B cell (primary cell): Measurements from ENCODE around the gene OR7D2. TPM values are rescaled to one million over a fixed set of nuclear protein-coding genes. Genes with fewer than 3 reads are reported as not detected.

Experiments
- ATAC-seq: fragments of 200-7000 bp; cut with Tn5 transposase; one replicate; pipeline ENCODE4 v1.10.0; 2021; ENCODE audit warnings: low read depth, mild to moderate bottlenecking, moderate number of reproducible peaks, moderate library complexity
- CTCF ChIA-PET: fragments of 350-600 bp; sonication (Branson Sonifier 250); formaldehyde crosslinking; loops from one replicate; lab custom pipeline; 2021; ENCODE audit warnings: antibody characterized with exemption, inconsistent platforms; lab: Charles Lee
- POLR2A ChIA-PET: fragments of 350-600 bp; sonication (Branson Sonifier 250); formaldehyde crosslinking; loops from one replicate; lab custom pipeline; 2021; ENCODE audit warnings: antibody characterized with exemption; lab: Charles Lee
- DNase-seq: peaks from one replicate; pipeline ENCODE4 v3.0.0; 2013
- H2AFZ ChIP-seq: 2 replicates; pipeline ENCODE4 v1.6.1; 2012; ENCODE audit warnings: mild to moderate bottlenecking, low read depth, low read length; ENCODE audit not compliant: insufficient read depth, poor library complexity, severe bottlenecking
- H3K27ac ChIP-seq, 2 donors: 1 replicate in 1 of 2; 2 replicates in 1 of 2; pipeline ENCODE4 v1.5.1; 2012 to 2013; ENCODE audit warnings: low read length in 2 of 2, mild to moderate bottlenecking in 2 of 2, moderate library complexity in 1 of 2
- H3K27me3 ChIP-seq, 4 experiments: fragments of 200-600 bp in 1 of 4; sonication (generic) in 1 of 4; replicated peaks in 1 of 4; 1 replicate in 2 of 4; 2 replicates in 2 of 4; pipeline versions ENCODE4 v1.6.1 to v1.7.0; 2013 to 2016; ENCODE audit warnings: low read length in 3 of 4, mild to moderate bottlenecking in 2 of 4, mixed read lengths in 1 of 4, moderate library complexity in 1 of 4; ENCODE audit not compliant: insufficient read depth in 4 of 4, control insufficient read depth in 3 of 4; ENCODE audit errors: control extremely low read depth in 1 of 4
- H3K36me3 ChIP-seq, 2 experiments: replicated peaks in 1 of 2; 1 replicate in 1 of 2; 2 replicates in 1 of 2; pipeline versions ENCODE4 v1.6.1 to v1.7.1; 2013; ENCODE audit warnings: low read length in 1 of 2; ENCODE audit not compliant: insufficient read depth in 2 of 2, control insufficient read depth in 1 of 2; ENCODE audit errors: control extremely low read depth in 1 of 2, extremely low read depth in 1 of 2
- H3K4me1 ChIP-seq, 2 donors: fragments of 200-600 bp in 1 of 2; sonication (generic) in 1 of 2; 1 replicate in 1 of 2; 2 replicates in 1 of 2; pipeline versions ENCODE4 v1.5.1 to v1.6.1; 2013 to 2017; ENCODE audit warnings: low read length in 2 of 2; ENCODE audit not compliant: control insufficient read depth in 2 of 2, insufficient read depth in 2 of 2
- H3K4me2 ChIP-seq: replicated peaks from 2 replicates; pipeline ENCODE3; 2012; ENCODE audit warnings: mild to moderate bottlenecking, low read depth, low read length; ENCODE audit not compliant: poor library complexity, severe bottlenecking
- H3K4me3 ChIP-seq, 5 experiments: fragments of 200-600 bp in 1 of 5; sonication (generic) in 1 of 5; 1 replicate in 3 of 5; 2 replicates in 2 of 5; pipeline versions ENCODE4 v1.5.1 to v1.7.0; 2011 to 2016; ENCODE audit warnings: low read length in 4 of 5, mild to moderate bottlenecking in 4 of 5, low read depth in 2 of 5, control low read depth in 1 of 5, moderate library complexity in 1 of 5; ENCODE audit not compliant: insufficient read depth in 1 of 5; ENCODE audit errors: control extremely low read depth in 1 of 5, extremely low read depth in 1 of 5
- H3K79me2 ChIP-seq: fragments of 200-600 bp; sonication (generic); one replicate; pipeline ENCODE4 v1.6.0; 2016; ENCODE audit warnings: low read length; ENCODE audit not compliant: control insufficient read depth, insufficient read depth
- H3K9ac ChIP-seq: fragments of 200-600 bp; sonication (generic); 2 replicates; pipeline ENCODE4 v1.6.1; 2017; ENCODE audit warnings: mild to moderate bottlenecking, low read length, moderate library complexity
- H3K9me3 ChIP-seq, 3 donors: one replicate each; pipeline versions ENCODE4 v1.6.1 to v1.7.1; 2013; ENCODE audit warnings: low read length in 2 of 3; ENCODE audit not compliant: control insufficient read depth in 2 of 3, insufficient read depth in 1 of 3; ENCODE audit errors: control extremely low read depth in 1 of 3
- H4K20me1 ChIP-seq: 2 replicates; pipeline ENCODE4 v1.6.0; 2012; ENCODE audit warnings: mild to moderate bottlenecking, low read length; ENCODE audit not compliant: insufficient read depth, control insufficient read depth, poor library complexity, severe bottlenecking
- H3K27ac Mint-ChIP-seq: one replicate; pipeline ENCODE4 v1.8.0; 2021; ENCODE audit warnings: mixed read lengths
- H3K27me3 Mint-ChIP-seq: one replicate; pipeline ENCODE4 v1.8.0; 2021; ENCODE audit warnings: mixed read lengths
- H3K4me1 Mint-ChIP-seq: one replicate; pipeline ENCODE4 v1.8.0; 2021; ENCODE audit warnings: mixed read lengths
- H3K4me3 Mint-ChIP-seq: one replicate; pipeline ENCODE4 v1.8.0; 2021; ENCODE audit warnings: mixed read lengths
- H3K9me3 Mint-ChIP-seq: one replicate; pipeline ENCODE4 v1.8.0; 2022; ENCODE audit warnings: mixed read lengths; ENCODE audit not compliant: insufficient read depth
- EZH2 ChIP-seq: IDR thresholded peaks from 2 replicates; pipeline ENCODE4 v1.6.1; 2012; ENCODE audit warnings: borderline replicate concordance, low read depth, mild to moderate bottlenecking, moderate library complexity, low read length; ENCODE audit not compliant: insufficient read depth, poor library complexity, severe bottlenecking
- WGBS: methylation state at CpG from one replicate; pipeline ENCODE4 v1.1.5; 2013; ENCODE audit warnings: missing lambda C conversion rate; ENCODE audit not compliant: insufficient coverage; 5-methylcytosine and 5-hydroxymethylcytosine counted together
- intact Hi-C: fragments of 100-400 bp; cut with micrococcal nuclease; formaldehyde crosslinking; loops from one replicate; pipeline ENCODE4 v1.10.0; 2022
- polyA minus RNA-seq: library from RNA; depleted of rRNA, polyadenylated mRNA; stranded (reverse); fragments of >200 nt; gene quantifications from 2 replicates; pipeline ENCODE4 v1.2.3, GENCODE V29; 2012
- polyA plus RNA-seq: library from polyadenylated mRNA; depleted of rRNA; stranded (reverse); fragments of >200 nt; gene quantifications from 2 replicates; pipeline ENCODE4 v1.2.3, GENCODE V29; 2012
- total RNA-seq, 2 donors: library from RNA; stranded (reverse); fragments of 120-200 nt in 1 of 2; gene quantifications; 1 replicate in 1 of 2; 2 replicates in 1 of 2; pipeline versions ENCODE4 v1.2.3 to v1.2.4, GENCODE V29; 2013 to 2022
- TF ChIP-seq, protein P1 (sequence below): fragments of 200-600 bp; IDR thresholded peaks from one replicate; pipeline ENCODE4 v1.8.0; 2022; ENCODE audit warnings: antibody characterized with exemption, mild to moderate bottlenecking

Gene OR7D2
- total RNA-seq (0.07 TPM in 1 of 2 replicates, not detected in the other), polyA plus RNA-seq (0.06 TPM in 1 of 2 replicates, not detected in the other), polyA minus RNA-seq (not detected in 2 replicates)
- 0.05 TPM for total RNA-seq (2013)

DNA sequence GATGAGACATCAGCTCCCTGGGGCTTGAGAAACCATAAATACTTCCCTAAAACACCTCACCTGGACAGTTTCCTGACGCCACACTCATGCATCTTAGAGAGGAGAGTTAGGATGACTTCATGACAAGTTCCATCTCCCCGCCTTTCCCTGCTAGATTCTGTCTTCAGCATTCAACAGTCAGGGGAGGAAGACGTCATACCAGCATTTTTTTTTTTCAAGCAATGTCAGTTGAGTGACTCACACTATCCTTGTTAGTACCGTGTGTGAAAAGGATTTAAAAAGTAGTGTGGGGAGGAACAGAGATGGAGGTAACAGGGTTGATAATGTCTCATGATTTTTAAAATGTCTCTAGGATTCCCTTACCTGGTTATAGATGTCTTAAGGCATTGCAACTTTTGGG, at the start of gene OR7D2:
Gene OR7D2, plus strand, starts transcription at position 79 of the 400 bp plus-strand sequence. CDS start 6,803 bp downstream, outside the sequence.
- ATAC-seq (no peak), DNase-seq (no peak)
- Histone ChIP-seq H3K27me3 (no peaks in the 10 kb centered on the region), H2AFZ (no peak within 1 kb of the TSS), H3K4me2 (no peak within 1 kb of the TSS), H3K79me2 (no peaks in the 10 kb centered on the region), H3K9me3 (no peaks in the 10 kb centered on the region), H3K4me3 (no peak within 1 kb of the TSS), H3K4me1 (no peaks in the 10 kb centered on the region), H3K27ac (no peak within 1 kb of the TSS), H3K36me3 (no peaks in the 10 kb centered on the region), H3K9ac (no peak within 1 kb of the TSS), H4K20me1 (no peaks in the 10 kb centered on the region)
- Mint-ChIP-seq H3K9me3 (no peaks in the 10 kb centered on the region), H3K4me3 (no peak within 1 kb of the TSS), H3K27ac (no peak within 1 kb of the TSS), H3K27me3 (peaks cover 5% of the 10 kb centered on the region), H3K4me1 (no peaks in the 10 kb centered on the region)
- POLR2A ChIA-PET = no interaction called here
- intact Hi-C loops = no loop called here
- CTCF ChIA-PET = no interaction called here
- TF ChIP-seq, protein P1, sequence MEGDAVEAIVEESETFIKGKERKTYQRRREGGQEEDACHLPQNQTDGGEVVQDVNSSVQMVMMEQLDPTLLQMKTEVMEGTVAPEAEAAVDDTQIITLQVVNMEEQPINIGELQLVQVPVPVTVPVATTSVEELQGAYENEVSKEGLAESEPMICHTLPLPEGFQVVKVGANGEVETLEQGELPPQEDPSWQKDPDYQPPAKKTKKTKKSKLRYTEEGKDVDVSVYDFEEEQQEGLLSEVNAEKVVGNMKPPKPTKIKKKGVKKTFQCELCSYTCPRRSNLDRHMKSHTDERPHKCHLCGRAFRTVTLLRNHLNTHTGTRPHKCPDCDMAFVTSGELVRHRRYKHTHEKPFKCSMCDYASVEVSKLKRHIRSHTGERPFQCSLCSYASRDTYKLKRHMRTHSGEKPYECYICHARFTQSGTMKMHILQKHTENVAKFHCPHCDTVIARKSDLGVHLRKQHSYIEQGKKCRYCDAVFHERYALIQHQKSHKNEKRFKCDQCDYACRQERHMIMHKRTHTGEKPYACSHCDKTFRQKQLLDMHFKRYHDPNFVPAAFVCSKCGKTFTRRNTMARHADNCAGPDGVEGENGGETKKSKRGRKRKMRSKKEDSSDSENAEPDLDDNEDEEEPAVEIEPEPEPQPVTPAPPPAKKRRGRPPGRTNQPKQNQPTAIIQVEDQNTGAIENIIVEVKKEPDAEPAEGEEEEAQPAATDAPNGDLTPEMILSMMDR = no peak
- TF ChIP-seq EZH2 = no peak
- WGBS = 66% methylated on average over 2 of the region's 4 CpGs

DNA sequence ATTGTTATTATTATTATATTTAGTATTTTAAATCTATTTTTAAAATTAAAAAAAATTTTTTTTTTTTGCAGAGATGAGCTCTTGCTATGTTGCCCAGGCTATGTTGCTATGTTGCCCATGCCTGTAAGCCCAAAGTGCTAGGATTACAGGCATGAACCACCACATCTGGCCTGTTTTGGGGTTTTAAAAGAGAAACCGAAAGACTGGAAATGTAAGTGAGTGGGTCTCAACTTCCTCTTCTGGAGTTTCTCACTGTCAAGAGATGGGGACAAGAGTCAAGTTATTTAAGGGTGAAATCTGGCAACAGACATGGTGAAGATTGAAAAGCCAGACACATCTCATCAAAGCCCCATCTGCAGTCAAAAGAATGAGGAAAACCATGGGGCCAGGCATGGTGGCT, 47.8 kb upstream of the OR7D2 start:
- H3K27me3 ChIP-seq = peaks cover 0 to 8% (median 3%) of the 10 kb centered on the region in 4 experiments
- peaks cover 4 to 12% of the 10 kb centered on the region in 2 donors for H3K4me1 ChIP-seq
- Mint-ChIP-seq H3K4me3 (no peak overlapping the region), H3K4me1 (peaks cover 10% of the 10 kb centered on the region), H3K9me3 (no peaks in the 10 kb centered on the region), H3K27me3 (peaks cover 11% of the 10 kb centered on the region), H3K27ac (peak overlapping the region; percentile 8)
- no CpG with 5 or more reads among the region's 1 CpG for WGBS
- H2AFZ ChIP-seq = peak overlapping the region; percentile 49
- ChIA-PET CTCF (interaction anchor here (0.7 kb wide), 1 partner anchor 498 kb away, joined by 3 read pairs; no protein-coding TSS in a partner anchor), POLR2A (no interaction called here)
- no peak overlapping the region for H3K4me2 ChIP-seq
- H3K79me2 ChIP-seq = no peaks in the 10 kb centered on the region
- ATAC-seq (peak; percentile 62), DNase-seq (peak; percentile 50)
- intact Hi-C loops = no loop called here
- no peak overlapping the region for H3K27ac ChIP-seq
- H3K9ac ChIP-seq = no peak overlapping the region
- H3K36me3 ChIP-seq = no peaks in the 10 kb centered on the region
- H3K9me3 ChIP-seq = no peaks in the 10 kb centered on the region
- no peak overlapping the region for H3K4me3 ChIP-seq
- no peaks in the 10 kb centered on the region for H4K20me1 ChIP-seq
- TF ChIP-seq EZH2 = no peak
- TF ChIP-seq, protein P1 = no peak
